ENCODE measurements around the gene COL26A1.

Gene COL26A1

GRCh38 chr7:101362334-101363195, at the start of gene COL26A1:
COL26A1 (plus strand) TSS chr7:101362875; CDS start chr7:101363033, 158 bp downstream.
- peaks cover 0 to 57% of the 10 kb centered on the region in 2 donors for H3K27me3 ChIP-seq
- intact Hi-C loops (cut with DNase I; ENCODE audit: low total_unique reads), result no loop called here
- H3K36me3 ChIP-seq, result no peaks in the 10 kb centered on the region
- DNase-seq, result peak in 1 of 2 donors; percentile 28
- no peak for TF ChIP-seq CTCF (IDR thresholded peaks at IDR 0.05)
- peak within 1 kb of the TSS; percentile 38 to 49 for H3K4me3 ChIP-seq
- H3K4me1 ChIP-seq, result peaks cover 0 to 19% (median 18%) of the 10 kb centered on the region in 4 donors
- no peak within 1 kb of the TSS for H3K27ac ChIP-seq
- H3K9me3 ChIP-seq, result no peaks in the 10 kb centered on the region

- no peak overlapping the region for H3K4me3 ChIP-seq
- peaks cover 6 to 48% (median 25%) of the 10 kb centered on the region in 3 donors for H3K36me3 ChIP-seq
- TF ChIP-seq CTCF (IDR thresholded peaks at IDR 0.05), result peak in 1 of 2 experiments; percentile 48
- DNase-seq, result no peak
- no peak overlapping the region for H3K27ac ChIP-seq
- H3K9me3 ChIP-seq, result no peaks in the 10 kb centered on the region
- no peaks in the 10 kb centered on the region for H3K4me1 ChIP-seq
- intact Hi-C loops (cut with DNase I; ENCODE audit: low total_unique reads), result no loop called here
- no peaks in the 10 kb centered on the region for H3K27me3 ChIP-seq
Measured at GRCh38 chr7:101315336-101315735, 47.3 kb upstream of the COL26A1 start.

GRCh38 chr7:101319401-101319800, 43.3 kb upstream of the COL26A1 start:
- Histone ChIP-seq H3K9me3 (no peaks in the 10 kb centered on the region), H3K36me3 (peaks cover 6 to 42% (median 25%) of the 10 kb centered on the region in 3 donors), H3K4me3 (no peak overlapping the region), H3K27me3 (no peaks in the 10 kb centered on the region), H3K4me1 (peaks cover 0 to 13% (median 8%) of the 10 kb centered on the region in 4 donors), H3K27ac (no peak overlapping the region)
- no peak for TF ChIP-seq CTCF (IDR thresholded peaks at IDR 0.05)
- no peak for DNase-seq
- intact Hi-C loops (cut with DNase I; ENCODE audit: low total_unique reads), result no loop called here

DNA sequence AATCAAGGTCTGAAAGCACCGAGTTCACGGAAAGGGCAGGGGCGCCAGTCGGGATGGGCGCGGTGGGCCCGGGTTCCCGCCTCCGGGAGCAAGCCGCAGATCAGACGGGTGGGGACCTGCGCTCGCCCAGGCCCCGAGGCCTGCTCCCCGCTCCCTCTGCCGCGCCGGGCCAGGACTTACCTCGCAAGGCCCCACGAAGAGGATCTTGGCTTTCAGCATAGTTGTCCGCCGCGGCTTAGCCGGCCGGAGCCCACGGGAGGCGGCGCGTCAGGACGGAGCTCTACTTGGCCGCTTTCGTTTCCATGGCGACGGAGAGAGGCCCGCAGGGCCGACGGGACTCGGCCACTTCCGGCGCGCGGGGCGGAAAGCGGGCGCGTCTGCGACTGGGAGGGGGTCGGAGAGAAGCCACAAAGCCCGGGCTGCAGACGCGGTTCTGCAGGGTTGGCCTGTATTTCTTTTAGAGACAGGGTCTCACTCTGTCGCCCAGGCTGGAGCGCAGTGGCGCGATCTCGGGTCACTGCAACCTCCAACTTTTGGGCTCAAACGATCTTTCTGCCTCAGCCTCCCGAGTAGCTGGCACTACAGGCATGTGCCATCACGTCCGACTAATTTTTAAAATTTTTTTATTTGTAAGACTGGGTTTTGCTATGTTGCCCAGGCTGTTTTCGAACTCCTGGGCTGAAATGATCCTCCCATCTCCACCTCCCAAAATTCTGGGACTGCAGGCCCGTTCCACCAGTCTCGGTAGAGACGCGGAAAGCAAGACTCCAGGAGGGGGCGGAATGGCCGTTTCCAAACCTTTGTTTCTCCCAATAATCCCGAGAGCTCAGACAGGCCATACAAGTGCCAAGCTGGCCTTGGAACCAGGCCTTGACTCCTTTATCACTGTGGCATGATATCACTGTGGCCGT, 40.9 kb upstream of the COL26A1 start, which contains the start of gene IFT22:
Gene IFT22, minus strand, starts transcription at position 322 of the 911 bp plus-strand sequence. Its CDS starts 103 bp downstream, at position 219.
- Histone ChIP-seq H3K36me3 (peaks cover 6 to 20% (median 9%) of the 10 kb centered on the region in 3 donors), H3K9me3 (no peaks in the 10 kb centered on the region), H3K4me3 (peak within 1 kb of the TSS; percentile 77 to 98), H3K27me3 (no peaks in the 10 kb centered on the region), H3K27ac (peak within 1 kb of the TSS; percentile 72), H3K4me1 (peaks cover 0 to 13% (median 8%) of the 10 kb centered on the region in 4 donors)
- TF ChIP-seq CTCF (IDR thresholded peaks at IDR 0.05), result no peak
- intact Hi-C loops (cut with DNase I; ENCODE audit: low total_unique reads), result no loop called here
- DNase-seq, result peak; percentile 92 to 94

GRCh38 chr7:101328159-101328558, 34.5 kb upstream of the COL26A1 start:
- H3K27ac ChIP-seq, result no peak overlapping the region
- no peak for DNase-seq
- H3K36me3 ChIP-seq, result no peaks in the 10 kb centered on the region
- H3K9me3 ChIP-seq, result no peaks in the 10 kb centered on the region
- peaks cover 0 to 32% of the 10 kb centered on the region in 2 donors for H3K27me3 ChIP-seq
- H3K4me1 ChIP-seq, result no peaks in the 10 kb centered on the region
- no peak for TF ChIP-seq CTCF (IDR thresholded peaks at IDR 0.05)
- intact Hi-C loops (cut with DNase I; ENCODE audit: low total_unique reads), result no loop called here
- H3K4me3 ChIP-seq, result no peak overlapping the region
